ENCODE data around the gene LSAMP. TPM values are rescaled to one million over a fixed set of nuclear protein-coding genes. Genes with fewer than 3 reads are reported as not detected.

The LSAMP gene
- total and polyA plus RNA-seq, 9 of the 15 experiments (the other 6 are each of a cell fraction or from before 2014, with no cell fraction given): 0.09 to 0.11 TPM; not detected in 7

- TF ChIP-seq ZNF609 (CRISPR knock-in tag; IDR thresholded peaks at IDR 0.05; ENCODE audit: borderline replicate concordance) (no peak), ZNF764 (CRISPR knock-in tag; IDR thresholded peaks at IDR 0.05; ENCODE audit: low read depth) (no peak), MAFF (IDR thresholded peaks at IDR 0.05; ENCODE audit: low read length) (no peak), CTCF (IDR thresholded peaks at IDR 0.05 in 2 of 3, conservative IDR thresholded peaks at IDR 0.05 in 1 of 3; ENCODE audit: insufficient read depth in 2 of 3, low read depth in 1 of 3, low read length in 3 of 3) (no peak), ELK3 (CRISPR knock-in tag; IDR thresholded peaks at IDR 0.05) (no peak), HDAC6 (IDR thresholded peaks at IDR 0.05; ENCODE audit: low read depth, low read length) (no peak), ZBTB9 (CRISPR knock-in tag; IDR thresholded peaks at IDR 0.05) (no peak), EGR1 (conservative IDR thresholded peaks at IDR 0.05) (no peak), TAL1 (IDR thresholded peaks at IDR 0.05) (no peak)
These were observed 484.5 kb downstream of the LSAMP start (continued) for GRCh38 chr3:115960799-115961198.
